Heart right ventricle (tissue), 16 donors: ENCODE results near the gene CLMP. TPM values are rescaled to one million over a fixed set of nuclear protein-coding genes. Genes with fewer than 3 reads are reported as not detected.

Source experiments
- ATAC-seq, 8 donors: fragments of 200-7000 bp; cut with Tn5 transposase; one replicate each; pipeline ENCODE4 v1.9.1; 2020; ENCODE audit warnings: mild to moderate bottlenecking in 8 of 8, moderate library complexity in 8 of 8, moderate number of reproducible peaks in 1 of 8
- DNase-seq, 2 donors: peaks; one replicate each; pipeline ENCODE4 v3.0.0-alpha.2; 2020
- H3K27ac ChIP-seq, 10 donors: fragments of 200-600 bp; sonication (generic) in 2 of 10; one replicate each; pipeline versions ENCODE4 v1.5.0 to v1.8.0; 2020 to 2022; ENCODE audit warnings: mild to moderate bottlenecking in 3 of 10
- H3K27me3 ChIP-seq, 7 donors: fragments of 200-600 bp; one replicate each; pipeline ENCODE4 v1.8.0; 2021 to 2022; ENCODE audit warnings: mild to moderate bottlenecking in 2 of 7
- H3K36me3 ChIP-seq, 9 donors: fragments of 200-600 bp; sonication (generic) in 1 of 9; one replicate each; pipeline versions ENCODE4 v1.5.0 to v1.8.0; 2020 to 2022; ENCODE audit warnings: mild to moderate bottlenecking in 2 of 9
- H3K4me1 ChIP-seq, 9 donors: fragments of 200-600 bp; sonication (generic) in 1 of 9; one replicate each; pipeline versions ENCODE4 v1.5.0 to v1.8.0; 2020 to 2022; ENCODE audit warnings: mild to moderate bottlenecking in 4 of 9
- H3K4me3 ChIP-seq, 10 donors: fragments of 200-600 bp; sonication (generic) in 2 of 10; one replicate each; pipeline versions ENCODE4 v1.5.0 to v1.8.0; 2020 to 2022; ENCODE audit warnings: mild to moderate bottlenecking in 7 of 10, moderate library complexity in 2 of 10
- H3K9me3 ChIP-seq, 11 donors: fragments of 200-600 bp in 10 of 11; sonication (generic) in 2 of 11; one replicate each; pipeline versions ENCODE4 v1.5.0 to v1.8.0; 2013 to 2022; ENCODE audit warnings: mild to moderate bottlenecking in 2 of 11, control low read depth in 1 of 11, moderate library complexity in 1 of 11
- CTCF ChIP-seq, 9 donors: fragments of 200-600 bp; sonication (generic) in 2 of 9; IDR thresholded peaks; one replicate each; pipeline versions ENCODE4 v1.5.0 to v1.8.0; 2021 to 2022; ENCODE audit warnings: antibody characterized with exemption in 9 of 9, mild to moderate bottlenecking in 5 of 9, moderate library complexity in 1 of 9
- WGBS, 2 donors: extraction: QIAGEN DNeasy Blood & Tissue Kit; methylation state at CpG; one replicate each; pipeline ENCODE4 v1.1.7; 2013; ENCODE audit warnings: inconsistent platforms in 1 of 2; 5-methylcytosine and 5-hydroxymethylcytosine counted together
- intact Hi-C, 10 donors: fragments of 100-400 bp; cut with DNase I; formaldehyde crosslinking; loops; one replicate each; pipeline versions ENCODE4 v1.11.1 to v1.14.2; 2022
- polyA plus RNA-seq, 2 donors: library from polyadenylated mRNA; stranded (reverse); fragments of 200-250 nt; gene quantifications; one replicate each; pipeline ENCODE4 v1.2.3, GENCODE V29; 2013
- total RNA-seq, 10 donors: library from RNA; stranded (reverse); fragmentation: NEBNext Ultra II Directional in 3 of 10; extraction: Animal tissue kit (Norgen Biotek cat#: 25700) in 3 of 10; gene quantifications; one replicate each; pipeline versions ENCODE4 v1.2.1 to v1.2.4, GENCODE V29; 2021 to 2023
- donor health status: Arrhythmogenic right ventricular cardiomyopathy.
- donor health status: ischemic (EF 13 %, LVEDD 7.1; RV severe dilation, severe dysfunction).
- donor health status: healthy with polysubstance abuse.
- donor health status: DM: no; HTN: yes; CAD: no.
- donor health status: DM: no; HTN: no; CAD: no.
- donor health status: ischemic (EF 25% LVEDD 6.9; RV normal size, moderate dysfunction).
- donor health status: ischemic (EF 25% LVEDD 5.7; RV mildly dilated, moderate dysfunction).
- donor health status: healthy.
- donor health status: DM: yes; HTN: yes; CAD: no.
- donor health status: Ischemic cardiomyopathy.
- donor health status: ischemic (EF 35%, LVEDD 5.7; RV mildly dilated, moderate dysfunction).
- donor health status: nonischemic (EF 11% LVEDD 7.7; RV severe dilation, severe dysfunction).
- donor health status: DM: yes; HTN: yes; CAD: no.
- donor health status: PGD.
- donor health status: ischemic (EF 29% LVEDD 5.4; RV normal size, mild dysfunction).
- donor health status: nonischemic (EF 23%, LVEDD 6.1; RV moderate dilation, normal function).

Gene CLMP
- total and polyA plus RNA-seq, 12 donors = 1.9 to 16.9 (median 5.2) TPM

- H3K9me3 ChIP-seq = no peaks in the 10 kb centered on the region
- TF ChIP-seq CTCF (IDR thresholded peaks at IDR 0.05) = no peak
- peaks cover 0 to 31% (median 0%) of the 10 kb centered on the region in 7 donors for H3K27me3 ChIP-seq
- H3K36me3 ChIP-seq = no peaks in the 10 kb centered on the region
- H3K27ac ChIP-seq = no peak overlapping the region
- peaks cover 0 to 12% (median 6%) of the 10 kb centered on the region in 9 donors for H3K4me1 ChIP-seq
- intact Hi-C loops = no loop called here
- ATAC-seq (no peak), DNase-seq (no peak)
- no peak overlapping the region for H3K4me3 ChIP-seq
- 70 to 79% methylated on average over 5 of the region's 5 CpGs for WGBS, 2 donors
Measured at GRCh38 chr11:123143476-123143875, 51.6 kb downstream of the CLMP start.

DNA sequence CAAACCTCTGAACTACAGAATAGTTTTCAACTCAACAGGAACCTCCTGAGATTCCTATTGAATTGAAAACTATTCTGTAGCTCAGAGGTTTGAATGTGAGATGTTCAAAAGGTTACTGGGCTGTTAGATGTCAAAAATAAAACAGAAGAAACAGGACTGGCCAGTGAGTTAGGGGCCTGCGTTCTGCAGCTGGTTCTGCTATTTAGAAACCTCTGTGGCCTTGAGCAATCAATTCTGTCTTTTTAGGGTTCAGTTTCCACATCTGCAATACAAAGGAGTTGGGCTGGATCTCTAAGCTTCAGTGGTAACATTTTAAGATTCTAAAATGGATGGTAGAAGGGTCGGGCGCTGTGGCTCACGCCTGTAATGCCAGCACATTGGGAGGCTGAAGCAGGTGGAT, 55.8 kb downstream of the CLMP start:
- no peak for DNase-seq
- H3K36me3 ChIP-seq = no peaks in the 10 kb centered on the region
- no peak overlapping the region for H3K4me3 ChIP-seq
- H3K9me3 ChIP-seq = no peaks in the 10 kb centered on the region
- no peak for TF ChIP-seq CTCF (IDR thresholded peaks at IDR 0.05)
- H3K27ac ChIP-seq = no peak overlapping the region
- intact Hi-C loops = no loop called here
- peaks cover 0 to 23% (median 12%) of the 10 kb centered on the region in 9 donors for H3K4me1 ChIP-seq
- ATAC-seq = no peak
- peaks cover 0 to 21% (median 0%) of the 10 kb centered on the region in 7 donors for H3K27me3 ChIP-seq
- WGBS, 2 donors = 94 to 98% methylated on average over 4 of the region's 4 CpGs

DNA sequence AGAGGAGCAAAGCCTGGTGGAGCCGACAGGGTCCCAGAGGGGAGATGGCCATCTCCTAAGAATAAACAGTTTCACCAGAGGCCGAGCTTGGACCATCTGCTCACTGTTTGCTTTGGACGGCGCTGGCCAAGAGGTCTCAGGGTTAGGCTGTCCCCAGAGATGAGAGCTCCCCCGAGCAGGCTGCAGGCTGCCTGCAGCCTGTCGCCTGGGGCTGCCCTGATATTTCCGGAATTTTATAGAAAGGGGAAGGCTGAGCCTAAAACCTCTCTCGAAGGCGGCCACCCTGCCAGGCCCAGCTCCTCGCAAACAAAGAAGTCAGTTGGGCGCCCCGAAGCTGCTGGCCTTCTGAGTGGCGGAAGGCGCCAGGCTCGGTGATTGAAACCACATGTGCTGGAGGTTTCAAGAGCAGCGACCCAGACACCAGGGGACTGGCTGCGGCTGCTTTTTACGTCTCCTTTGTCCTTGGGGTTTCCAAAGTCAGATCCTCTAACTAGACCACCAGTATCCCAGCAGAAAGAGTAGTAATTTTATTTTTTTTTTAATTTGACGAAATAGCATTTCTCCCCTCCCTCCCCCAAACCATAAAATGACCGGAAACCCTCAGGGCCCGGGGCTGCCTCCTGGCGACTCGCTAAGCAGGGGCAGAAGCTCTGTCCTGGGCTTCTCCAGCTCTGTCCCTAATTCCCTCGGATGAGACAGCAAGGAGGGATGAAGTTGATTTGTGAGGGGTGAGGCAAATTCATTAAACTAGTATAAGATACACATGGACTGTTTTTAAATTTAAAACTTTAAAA, 57.4 kb downstream of the CLMP start:
- Histone ChIP-seq H3K9me3 (no peaks in the 10 kb centered on the region), H3K4me1 (peaks cover 0 to 23% (median 12%) of the 10 kb centered on the region in 9 donors), H3K4me3 (peak overlapping the region in 6 of 10 donors; percentile 5 to 28 (median 21)), H3K36me3 (no peaks in the 10 kb centered on the region), H3K27me3 (peaks cover 0 to 8% (median 0%) of the 10 kb centered on the region in 7 donors), H3K27ac (peak overlapping the region; percentile 4 to 83 (median 64))
- DNase-seq = peak; percentile 79 to 84
- intact Hi-C loops = loop anchor here in 1 of 10 donors (2.0 kb wide), 1 partner anchor 75 kb away; the partner anchor contains the start of gene HSPA8
- peak; percentile 88 to 96 (median 94) for ATAC-seq
- WGBS, 2 donors = 15 to 30% methylated on average over 24 of the region's 24 CpGs
- TF ChIP-seq CTCF (IDR thresholded peaks at IDR 0.05) = no peak

DNA sequence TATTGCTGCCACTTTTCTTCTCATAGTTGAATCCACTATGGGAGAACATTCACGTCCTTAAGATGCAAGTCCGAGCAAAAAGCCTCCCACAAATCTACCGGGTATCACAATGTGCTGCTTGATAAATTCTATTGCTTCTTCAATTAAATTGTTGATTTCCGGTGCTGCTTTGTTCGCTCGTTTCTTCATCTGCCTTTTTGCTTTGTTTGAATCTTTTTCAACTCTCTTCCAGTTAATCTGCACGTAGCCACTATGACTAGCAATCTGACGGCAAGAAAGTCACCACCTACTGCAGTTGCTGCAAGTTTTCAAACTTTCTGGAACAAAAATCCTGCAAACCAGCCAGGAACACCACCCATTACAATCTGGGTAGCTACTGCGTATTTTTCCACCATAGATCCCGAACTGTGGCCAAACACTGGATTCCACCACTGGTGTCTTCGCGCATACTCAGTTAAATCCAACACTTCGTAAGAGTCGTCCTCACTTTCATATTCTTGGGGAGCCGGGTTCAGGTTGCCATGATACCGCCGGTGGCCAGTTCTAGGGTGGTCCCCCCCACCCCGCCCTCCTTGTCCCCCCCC, 59.1 kb downstream of the CLMP start:
- Histone ChIP-seq H3K4me3 (peak overlapping the region in 1 of 10 donors; percentile 7), H3K27ac (peak overlapping the region in 6 of 10 donors; percentile 2 to 83 (median 48)), H3K27me3 (peaks cover 0 to 4% (median 0%) of the 10 kb centered on the region in 7 donors), H3K36me3 (no peaks in the 10 kb centered on the region), H3K4me1 (peaks cover 0 to 23% (median 12%) of the 10 kb centered on the region in 9 donors), H3K9me3 (no peaks in the 10 kb centered on the region)
- intact Hi-C loops = loop anchor here in 1 of 10 donors (2.0 kb wide), 1 partner anchor 73 kb away; the partner anchor contains the start of gene HSPA8
- DNase-seq = peak in 1 of 2 donors; percentile 18
- WGBS, 2 donors = 81 to 83% methylated on average over 18 of the region's 18 CpGs
- TF ChIP-seq CTCF (IDR thresholded peaks at IDR 0.05) = no peak
- peak in 3 of 8 donors; percentile 17 to 58 (median 25) for ATAC-seq
